ENCODE data around the gene IQCK.

The IQCK gene

DNA sequence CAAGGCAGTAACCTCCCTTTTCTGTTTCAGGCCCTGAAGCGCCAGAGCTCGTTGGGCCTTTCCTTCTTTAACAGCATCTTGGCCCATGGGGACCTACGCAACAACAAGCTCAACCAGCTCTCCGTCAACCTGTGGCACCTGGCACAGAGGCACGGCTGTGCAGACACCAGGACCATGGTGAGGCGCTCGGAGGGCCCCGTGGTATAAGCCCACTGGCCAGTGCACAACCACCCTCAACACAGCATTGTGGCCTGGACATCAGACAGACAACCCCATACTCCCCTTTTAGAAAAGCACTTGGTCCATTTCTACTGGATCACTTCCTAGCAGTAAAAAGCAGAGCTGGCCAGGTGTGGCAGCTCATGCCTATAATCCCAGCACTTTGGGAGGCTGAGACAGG lies 18.6 kb upstream of the IQCK start:
- Histone ChIP-seq H2BK15ac (ENCODE audit: low read depth, poor library complexity, severe bottlenecking) (peak overlapping the region; percentile 54), H2AK5ac (ENCODE audit: low read length, severe bottlenecking) (peak overlapping the region; percentile 72), H3K4ac (ENCODE audit: low read depth in 1 of 2, low read length in 2 of 2) (peak overlapping the region; percentile 13 to 53), H2BK12ac (ENCODE audit: low read length in 2 of 2) (peak overlapping the region; percentile 59 to 79), H3K4me1 (ENCODE audit: control insufficient read depth, insufficient read depth, low read depth, low read length) (peaks cover 24% of the 10 kb centered on the region), H4K91ac (ENCODE audit: low read length) (peak overlapping the region; percentile 73), H3K27me3 (ENCODE audit: control insufficient read depth in 1 of 2, insufficient read depth in 1 of 2, low read length in 2 of 2) (no peaks in the 10 kb centered on the region), H2AFZ (ENCODE audit: low read depth, low read length) (no peak overlapping the region), H3K27ac (ENCODE audit: low read length, poor library complexity, severe bottlenecking) (peak overlapping the region; percentile 19), H3K9ac (ENCODE audit: low read length) (peak overlapping the region; percentile 67), H3K4me2 (ENCODE audit: low read length, poor library complexity, severe bottlenecking) (no peak overlapping the region), H2BK5ac (ENCODE audit: low read depth, low read length, poor library complexity, severe bottlenecking) (no peak overlapping the region), H3K9me3 (ENCODE audit: control insufficient read depth, low read length) (no peaks in the 10 kb centered on the region), H3K4me3 (ENCODE audit: insufficient read depth in 1 of 2, low read depth in 1 of 2, low read length in 2 of 2) (no peak overlapping the region), H3K18ac (ENCODE audit: low read depth in 1 of 2, low read length in 2 of 2) (peak overlapping the region; percentile 19 to 34), H3K36me3 (ENCODE audit: control insufficient read depth in 1 of 2, insufficient read depth in 2 of 2, low read depth in 1 of 2, low read length in 2 of 2) (peaks cover 33% of the 10 kb centered on the region in 2 experiments), H4K8ac (ENCODE audit: low read length) (peak overlapping the region; percentile 27), H3K23ac (ENCODE audit: low read length in 2 of 2) (no peak overlapping the region), H2BK120ac (ENCODE audit: low read depth, low read length) (peak overlapping the region; percentile 39), H3K14ac (ENCODE audit: low read length in 2 of 2) (peak overlapping the region in 1 of 2 experiments; percentile 8), H3K79me1 (replicated peaks; ENCODE audit: low read length, poor library complexity, severe bottlenecking) (peaks cover 25% of the 10 kb centered on the region)
- DNase-seq = no peak
- 99% methylated on average over 8 of the region's 8 CpGs for WGBS

DNA sequence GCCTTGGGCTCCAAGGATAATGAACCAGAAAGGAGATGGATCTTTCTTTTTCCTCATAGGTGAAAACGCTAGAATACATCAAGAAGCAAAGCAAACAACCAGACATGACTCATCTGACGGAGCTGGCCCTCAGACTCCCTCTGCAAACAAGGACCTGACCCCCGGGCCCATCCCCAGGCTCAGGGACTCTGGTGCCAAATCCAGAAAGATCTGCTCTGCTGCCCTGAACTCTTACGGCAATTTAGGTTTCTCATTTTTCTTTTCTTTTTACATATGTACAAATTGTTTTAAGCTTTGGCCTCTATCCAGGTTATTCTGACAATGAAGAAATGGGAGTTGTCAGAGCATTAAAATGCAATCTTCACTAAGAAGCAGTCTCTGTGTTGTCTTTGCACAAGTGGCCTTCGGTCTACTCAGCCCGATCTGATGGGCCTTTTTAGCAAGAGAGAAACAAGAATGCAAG lies 17.7 kb upstream of the IQCK start:
- Histone ChIP-seq H3K4me2 (ENCODE audit: low read length, poor library complexity, severe bottlenecking) (no peak overlapping the region), H2BK12ac (ENCODE audit: low read length in 2 of 2) (no peak overlapping the region), H2BK15ac (ENCODE audit: low read depth, poor library complexity, severe bottlenecking) (no peak overlapping the region), H3K27me3 (ENCODE audit: control insufficient read depth in 1 of 2, insufficient read depth in 1 of 2, low read length in 2 of 2) (no peaks in the 10 kb centered on the region), H3K36me3 (ENCODE audit: control insufficient read depth in 1 of 2, insufficient read depth in 2 of 2, low read depth in 1 of 2, low read length in 2 of 2) (peaks cover 41 to 42% of the 10 kb centered on the region in 2 experiments), H3K4me1 (ENCODE audit: control insufficient read depth, insufficient read depth, low read depth, low read length) (peaks cover 28% of the 10 kb centered on the region), H2BK5ac (ENCODE audit: low read depth, low read length, poor library complexity, severe bottlenecking) (no peak overlapping the region), H3K9ac (ENCODE audit: low read length) (peak overlapping the region; percentile 53), H3K79me1 (replicated peaks; ENCODE audit: low read length, poor library complexity, severe bottlenecking) (peaks cover 29% of the 10 kb centered on the region), H3K18ac (ENCODE audit: low read depth in 1 of 2, low read length in 2 of 2) (no peak overlapping the region), H3K4me3 (ENCODE audit: insufficient read depth in 1 of 2, low read depth in 1 of 2, low read length in 2 of 2) (no peak overlapping the region), H3K23ac (ENCODE audit: low read length in 2 of 2) (no peak overlapping the region), H2AFZ (ENCODE audit: low read depth, low read length) (no peak overlapping the region), H3K27ac (ENCODE audit: low read length, poor library complexity, severe bottlenecking) (peak overlapping the region; percentile 62), H4K8ac (ENCODE audit: low read length) (no peak overlapping the region), H2AK5ac (ENCODE audit: low read length, severe bottlenecking) (no peak overlapping the region), H2BK120ac (ENCODE audit: low read depth, low read length) (no peak overlapping the region), H3K14ac (ENCODE audit: low read length in 2 of 2) (no peak overlapping the region), H4K91ac (ENCODE audit: low read length) (no peak overlapping the region), H3K9me3 (ENCODE audit: control insufficient read depth, low read length) (no peaks in the 10 kb centered on the region), H3K4ac (ENCODE audit: low read depth in 1 of 2, low read length in 2 of 2) (no peak overlapping the region)
- 49% methylated on average over 5 of the region's 6 CpGs for WGBS
- DNase-seq = peak; percentile 77

GRCh38 chr16:19701091-19701490 lies 17.0 kb upstream of the IQCK start:
- H3K14ac ChIP-seq (ENCODE audit: low read length in 2 of 2) = no peak overlapping the region
- H2BK120ac ChIP-seq (ENCODE audit: low read depth, low read length) = no peak overlapping the region
- WGBS = 98% methylated on average over 3 of the region's 3 CpGs
- H3K4me1 ChIP-seq (ENCODE audit: control insufficient read depth, insufficient read depth, low read depth, low read length) = peaks cover 26% of the 10 kb centered on the region
- H3K18ac ChIP-seq (ENCODE audit: low read depth in 1 of 2, low read length in 2 of 2) = no peak overlapping the region
- H3K36me3 ChIP-seq (ENCODE audit: control insufficient read depth in 1 of 2, insufficient read depth in 2 of 2, low read depth in 1 of 2, low read length in 2 of 2) = peaks cover 49% of the 10 kb centered on the region in 2 experiments
- no peak overlapping the region for H4K91ac ChIP-seq (ENCODE audit: low read length)
- H4K8ac ChIP-seq (ENCODE audit: low read length) = no peak overlapping the region
- no peak overlapping the region for H2BK5ac ChIP-seq (ENCODE audit: low read depth, low read length, poor library complexity, severe bottlenecking)
- peaks cover 31% of the 10 kb centered on the region for H3K79me1 ChIP-seq (replicated peaks; ENCODE audit: low read length, poor library complexity, severe bottlenecking)
- no peak for DNase-seq
- H3K9me3 ChIP-seq (ENCODE audit: control insufficient read depth, low read length) = no peaks in the 10 kb centered on the region
- H2BK12ac ChIP-seq (ENCODE audit: low read length in 2 of 2) = no peak overlapping the region
- H3K4me2 ChIP-seq (ENCODE audit: low read length, poor library complexity, severe bottlenecking) = no peak overlapping the region
- peak overlapping the region; percentile 62 for H3K27ac ChIP-seq (ENCODE audit: low read length, poor library complexity, severe bottlenecking)
- no peak overlapping the region for H2BK15ac ChIP-seq (ENCODE audit: low read depth, poor library complexity, severe bottlenecking)
- H2AFZ ChIP-seq (ENCODE audit: low read depth, low read length) = no peak overlapping the region
- no peak overlapping the region for H3K23ac ChIP-seq (ENCODE audit: low read length in 2 of 2)
- H2AK5ac ChIP-seq (ENCODE audit: low read length, severe bottlenecking) = no peak overlapping the region
- no peak overlapping the region for H3K4me3 ChIP-seq (ENCODE audit: insufficient read depth in 1 of 2, low read depth in 1 of 2, low read length in 2 of 2)
- peak overlapping the region; percentile 53 for H3K9ac ChIP-seq (ENCODE audit: low read length)
- H3K4ac ChIP-seq (ENCODE audit: low read depth in 1 of 2, low read length in 2 of 2) = no peak overlapping the region
- no peaks in the 10 kb centered on the region for H3K27me3 ChIP-seq (ENCODE audit: control insufficient read depth in 1 of 2, insufficient read depth in 1 of 2, low read length in 2 of 2)

- H2BK15ac ChIP-seq (ENCODE audit: low read depth, poor library complexity, severe bottlenecking) = peak overlapping the region; percentile 6
- H3K23ac ChIP-seq (ENCODE audit: low read length in 2 of 2) = peak overlapping the region in 1 of 2 experiments; percentile 27
- H2BK5ac ChIP-seq (ENCODE audit: low read depth, low read length, poor library complexity, severe bottlenecking) = no peak overlapping the region
- peak overlapping the region in 1 of 2 experiments; percentile 3 for H3K4ac ChIP-seq (ENCODE audit: low read depth in 1 of 2, low read length in 2 of 2)
- H2BK120ac ChIP-seq (ENCODE audit: low read depth, low read length) = peak overlapping the region; percentile 86
- no peak overlapping the region for H3K4me2 ChIP-seq (ENCODE audit: low read length, poor library complexity, severe bottlenecking)
- H3K14ac ChIP-seq (ENCODE audit: low read length in 2 of 2) = no peak overlapping the region
- peaks cover 25% of the 10 kb centered on the region for H3K4me1 ChIP-seq (ENCODE audit: control insufficient read depth, insufficient read depth, low read depth, low read length)
- no peak overlapping the region for H3K4me3 ChIP-seq (ENCODE audit: insufficient read depth in 1 of 2, low read depth in 1 of 2, low read length in 2 of 2)
- DNase-seq = peak; percentile 48
- peaks cover 54 to 55% of the 10 kb centered on the region in 2 experiments for H3K36me3 ChIP-seq (ENCODE audit: control insufficient read depth in 1 of 2, insufficient read depth in 2 of 2, low read depth in 1 of 2, low read length in 2 of 2)
- 91% methylated on average over 5 of the region's 6 CpGs for WGBS
- H2AK5ac ChIP-seq (ENCODE audit: low read length, severe bottlenecking) = no peak overlapping the region
- H3K18ac ChIP-seq (ENCODE audit: low read depth in 1 of 2, low read length in 2 of 2) = peak overlapping the region; percentile 80 to 84
- no peaks in the 10 kb centered on the region for H3K27me3 ChIP-seq (ENCODE audit: control insufficient read depth in 1 of 2, insufficient read depth in 1 of 2, low read length in 2 of 2)
- H3K9ac ChIP-seq (ENCODE audit: low read length) = peak overlapping the region; percentile 56
- H3K79me1 ChIP-seq (replicated peaks; ENCODE audit: low read length, poor library complexity, severe bottlenecking) = peaks cover 36% of the 10 kb centered on the region
- H3K9me3 ChIP-seq (ENCODE audit: control insufficient read depth, low read length) = no peaks in the 10 kb centered on the region
- no peak overlapping the region for H3K27ac ChIP-seq (ENCODE audit: low read length, poor library complexity, severe bottlenecking)
- H2AFZ ChIP-seq (ENCODE audit: low read depth, low read length) = no peak overlapping the region
- H4K8ac ChIP-seq (ENCODE audit: low read length) = no peak overlapping the region
- H2BK12ac ChIP-seq (ENCODE audit: low read length in 2 of 2) = peak overlapping the region; percentile 54 to 59
- H4K91ac ChIP-seq (ENCODE audit: low read length) = peak overlapping the region; percentile 23
These were observed 14.7 kb upstream of the IQCK start for GRCh38 chr16:19703172-19703889.

Measured in mesenchymal stem cell (in vitro differentiated cells and primary cell).